ENCODE measurements around the gene KCNJ1. TPM values are rescaled to one million over a fixed set of nuclear protein-coding genes. Genes with fewer than 3 reads are reported as not detected.

The KCNJ1 gene
- total RNA-seq, 2 experiments from 2014 or later: not detected

GRCh38 chr11:128804481-128804880 lies 62.6 kb downstream of the KCNJ1 start:
- ChIA-PET POLR2A (no interaction called here), CTCF (no interaction called here)
- H3K4me1 Mint-ChIP-seq (ENCODE audit: low read depth): peaks cover 39% of the 10 kb centered on the region
- no peak overlapping the region for H3K27ac Mint-ChIP-seq
- intact Hi-C loops (cut with micrococcal nuclease): no loop called here
- H3K27me3 Mint-ChIP-seq: no peaks in the 10 kb centered on the region
- H3K9me3 Mint-ChIP-seq: no peaks in the 10 kb centered on the region
- H3K4me3 Mint-ChIP-seq: no peak overlapping the region
- peaks cover 25% of the 10 kb centered on the region for H3K36me3 Mint-ChIP-seq
- no peak for DNase-seq

DNA sequence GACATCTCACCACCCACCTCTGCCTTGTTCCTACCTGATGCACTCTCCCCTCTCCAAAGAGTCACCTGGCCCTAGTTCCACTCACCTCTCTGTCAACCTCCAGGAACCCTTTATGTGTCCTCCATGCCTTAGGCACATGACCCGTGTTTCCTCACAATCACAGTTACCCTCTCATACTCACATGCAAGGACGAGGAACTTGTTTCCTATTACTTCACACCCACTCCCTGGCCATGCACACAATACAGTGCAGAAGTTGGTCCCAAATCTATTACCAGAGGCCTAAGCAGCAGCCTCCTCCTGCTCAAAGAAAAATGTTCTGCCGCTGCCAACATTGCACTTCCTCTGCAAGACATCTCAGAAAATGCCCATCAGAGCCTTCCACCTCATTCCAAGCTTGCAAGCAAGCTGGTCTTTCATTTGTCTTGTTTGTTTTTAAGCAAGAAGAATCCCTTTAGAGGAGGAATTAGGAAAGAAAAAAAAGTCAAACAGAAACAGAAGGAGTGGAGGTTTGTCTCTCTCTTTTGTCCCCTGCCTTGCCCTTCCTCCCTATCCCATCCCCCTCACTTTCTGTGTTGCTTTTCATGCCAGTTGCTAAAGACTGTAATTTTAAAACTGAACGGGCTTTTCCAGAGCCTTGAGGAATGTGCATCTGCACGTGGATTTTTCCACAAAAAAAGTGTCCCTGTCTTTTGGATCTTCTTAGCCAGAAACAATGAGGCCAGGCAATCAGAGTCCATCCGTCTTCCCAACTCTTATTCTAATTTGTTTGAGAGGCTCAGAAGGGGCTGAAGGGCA lies 63.4 kb downstream of the KCNJ1 start:
- CTCF ChIA-PET: interaction anchor here (0.7 to 1.5 kb wide), 7 partner anchors 18 to 647 kb away, joined by 3 to 4 read pairs (median 3); no protein-coding TSS in a partner anchor
- H3K4me1 Mint-ChIP-seq (ENCODE audit: low read depth): peaks cover 31% of the 10 kb centered on the region
- H3K27ac Mint-ChIP-seq: peak overlapping the region; percentile 49
- peaks cover 20% of the 10 kb centered on the region for H3K36me3 Mint-ChIP-seq
- DNase-seq: no peak
- H3K27me3 Mint-ChIP-seq: no peaks in the 10 kb centered on the region
- H3K9me3 Mint-ChIP-seq: no peaks in the 10 kb centered on the region
- intact Hi-C loops (cut with micrococcal nuclease): no loop called here
- POLR2A ChIA-PET: no interaction called here
- no peak overlapping the region for H3K4me3 Mint-ChIP-seq

GRCh38 chr11:128803011-128803410 lies 64.1 kb downstream of the KCNJ1 start:
- CTCF ChIA-PET: interaction anchor here (0.7 to 1.5 kb wide), 7 partner anchors 18 to 646 kb away, joined by 3 to 4 read pairs (median 3); no protein-coding TSS in a partner anchor
- Mint-ChIP-seq H3K4me3 (no peak overlapping the region), H3K27ac (peak overlapping the region; percentile 49), H3K36me3 (peaks cover 24% of the 10 kb centered on the region), H3K27me3 (no peaks in the 10 kb centered on the region), H3K9me3 (no peaks in the 10 kb centered on the region), H3K4me1 (ENCODE audit: low read depth) (peaks cover 31% of the 10 kb centered on the region)
- intact Hi-C loops (cut with micrococcal nuclease): no loop called here
- no peak for DNase-seq
- POLR2A ChIA-PET: no interaction called here

DNA sequence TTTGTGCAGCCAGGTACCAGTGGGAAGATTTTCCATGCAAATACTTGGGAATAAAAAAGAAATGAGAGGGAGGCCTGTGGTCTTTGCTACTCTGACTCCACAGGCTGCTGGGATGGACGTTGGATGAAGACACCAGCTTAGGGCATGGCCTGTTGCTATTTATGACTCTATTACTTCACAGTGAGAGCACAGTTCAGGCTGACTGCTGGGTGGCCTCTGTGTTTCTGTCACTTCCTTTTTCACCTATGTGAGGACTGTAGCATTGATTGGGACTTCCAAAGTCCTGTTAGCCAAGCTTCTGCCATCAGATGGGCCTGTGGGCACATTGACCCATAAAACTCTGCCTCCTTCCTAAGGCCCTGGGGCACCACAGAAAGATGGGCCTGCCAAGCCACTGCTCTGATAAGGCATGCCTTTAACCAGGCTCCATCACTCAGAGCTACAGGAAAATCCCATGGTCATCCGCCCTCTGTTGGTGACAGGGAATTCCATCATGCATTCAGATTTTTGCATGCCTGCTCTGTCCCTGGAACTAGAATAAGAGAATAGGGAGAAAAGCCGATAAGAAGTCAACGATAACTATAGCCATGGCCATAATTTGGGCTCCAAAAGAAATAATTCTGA lies 64.6 kb downstream of the KCNJ1 start:
- peaks cover 27% of the 10 kb centered on the region for H3K36me3 Mint-ChIP-seq

GRCh38 chr11:128800871-128801417 lies 66.2 kb downstream of the KCNJ1 start:
- ChIA-PET POLR2A (interaction anchor here (0.6 kb wide), 1 partner anchor 10 kb away, joined by 4 read pairs; no protein-coding TSS in a partner anchor), CTCF (no interaction called here)
- no peak for DNase-seq
- Mint-ChIP-seq H3K4me1 (ENCODE audit: low read depth) (peaks cover 24% of the 10 kb centered on the region), H3K27me3 (no peaks in the 10 kb centered on the region), H3K36me3 (peaks cover 21% of the 10 kb centered on the region), H3K4me3 (no peak overlapping the region), H3K9me3 (no peaks in the 10 kb centered on the region), H3K27ac (no peak overlapping the region)
- intact Hi-C loops (cut with micrococcal nuclease): no loop called here

More for the DNA sequence above, 64.6 kb downstream of the KCNJ1 start:
- Mint-ChIP-seq H3K4me3 (no peak overlapping the region), H3K27me3 (no peaks in the 10 kb centered on the region), H3K4me1 (ENCODE audit: low read depth) (peaks cover 31% of the 10 kb centered on the region), H3K9me3 (no peaks in the 10 kb centered on the region), H3K27ac (peak overlapping the region; percentile 49)
- ChIA-PET POLR2A (no interaction called here), CTCF (interaction anchor here (0.7 to 1.5 kb wide), 6 partner anchors 18 to 645 kb away, joined by 3 to 4 read pairs (median 3); no protein-coding TSS in a partner anchor)
- no peak for DNase-seq
- intact Hi-C loops (cut with micrococcal nuclease): no loop called here

- no peak for DNase-seq
- CTCF ChIA-PET: interaction anchor here (0.8 to 1.3 kb wide), 2 partner anchors 35 to 639 kb away, joined by 3 to 4 read pairs; no protein-coding TSS in a partner anchor
- Mint-ChIP-seq H3K27me3 (no peaks in the 10 kb centered on the region), H3K9me3 (no peaks in the 10 kb centered on the region), H3K4me1 (ENCODE audit: low read depth) (peaks cover 11% of the 10 kb centered on the region), H3K4me3 (no peak overlapping the region), H3K36me3 (peaks cover 18% of the 10 kb centered on the region), H3K27ac (peak overlapping the region; percentile 57)
- intact Hi-C loops (cut with micrococcal nuclease): no loop called here
- POLR2A ChIA-PET: no interaction called here
Measured at GRCh38 chr11:128796270-128796669, 70.8 kb downstream of the KCNJ1 start.

- H3K4me1 Mint-ChIP-seq (ENCODE audit: low read depth): peaks cover 2% of the 10 kb centered on the region
- CTCF ChIA-PET: interaction anchor here (1.4 to 1.6 kb wide), 2 partner anchors 14 to 632 kb away, joined by 5 to 6 read pairs; no protein-coding TSS in a partner anchor
- POLR2A ChIA-PET: no interaction called here
- no peaks in the 10 kb centered on the region for H3K9me3 Mint-ChIP-seq
- no peak overlapping the region for H3K4me3 Mint-ChIP-seq
- no peak overlapping the region for H3K27ac Mint-ChIP-seq
- DNase-seq: no peak
- intact Hi-C loops (cut with micrococcal nuclease): no loop called here
- no peaks in the 10 kb centered on the region for H3K27me3 Mint-ChIP-seq
- H3K36me3 Mint-ChIP-seq: peaks cover 12% of the 10 kb centered on the region
Measured at GRCh38 chr11:128790196-128790595, 76.9 kb downstream of the KCNJ1 start.

DNA sequence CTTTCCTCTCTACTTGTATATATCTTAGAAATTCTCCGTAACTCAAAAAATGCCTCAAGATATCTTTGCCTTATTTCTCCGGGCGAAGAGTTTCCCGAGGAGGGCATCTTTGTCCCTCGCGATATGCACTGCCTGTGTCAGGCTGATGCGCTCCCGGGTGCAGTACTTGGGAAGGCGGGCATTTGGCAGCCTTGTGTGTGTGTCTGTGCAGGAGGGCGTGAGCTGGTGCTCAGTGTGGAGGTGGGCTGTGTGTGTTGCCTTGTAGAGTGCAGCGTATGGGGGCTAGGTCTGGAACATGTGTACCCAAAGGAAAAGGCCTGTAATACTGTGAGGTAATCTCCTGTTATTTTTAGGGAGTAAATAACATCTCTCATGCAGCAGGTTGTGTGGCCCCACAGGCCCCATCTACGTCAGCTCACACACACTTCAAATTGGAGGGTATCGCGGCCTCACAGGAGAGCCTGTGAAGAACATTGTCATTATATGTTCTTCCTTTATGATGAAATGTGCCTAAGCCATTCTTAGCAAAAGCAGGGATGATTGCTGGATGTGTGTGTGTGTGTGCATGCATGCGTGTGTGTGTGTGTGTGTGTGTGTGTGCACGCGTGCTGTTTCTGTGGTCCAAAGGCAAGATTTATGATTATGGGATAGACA lies 77.5 kb downstream of the KCNJ1 start:
- no peaks in the 10 kb centered on the region for H3K9me3 Mint-ChIP-seq
- H3K27ac Mint-ChIP-seq: no peak overlapping the region
- no peak for DNase-seq
- CTCF ChIA-PET: interaction anchor here (1.0 to 1.6 kb wide), 3 partner anchors 13 to 632 kb away, joined by 3 to 6 read pairs (median 5); no protein-coding TSS in a partner anchor
- H3K4me1 Mint-ChIP-seq (ENCODE audit: low read depth): peaks cover 3% of the 10 kb centered on the region
- H3K4me3 Mint-ChIP-seq: no peak overlapping the region
- intact Hi-C loops (cut with micrococcal nuclease): no loop called here
- peaks cover 14% of the 10 kb centered on the region for H3K36me3 Mint-ChIP-seq
- no peaks in the 10 kb centered on the region for H3K27me3 Mint-ChIP-seq
- POLR2A ChIA-PET: no interaction called here

Other genes with a start within 250 kb of the KCNJ1 start
- 10 to 100 TPM; 60.3 to 63.7 TPM for gene FLI1, start 173.2 kb downstream of the KCNJ1 start, total RNA-seq
- gene KCNJ5, start 24.1 kb upstream of the KCNJ1 start, total RNA-seq: not detected
- not detected for gene TP53AIP1, start 75.6 kb upstream of the KCNJ1 start, total RNA-seq

All from activated CD4-positive, alpha-beta memory T cell treated with anti-CD3 and anti-CD28 coated beads for 36 hours (primary cell).